Hepatocyte (in vitro differentiated cells): ENCODE data around the gene CFAP77.

Experiments
- EZH2 ChIP-seq: fragments of 200-600 bp; sonication (generic); IDR thresholded peaks from 2 replicates; pipeline ENCODE4 v1.6.1; 2016; ENCODE audit warnings: antibody characterized with exemption, mild to moderate bottlenecking, borderline replicate concordance
- TF ChIP-seq, protein P1 (sequence below): fragments of 200-600 bp; sonication (generic); IDR thresholded peaks from 2 replicates; pipeline ENCODE4 v1.5.1; 2016; ENCODE audit warnings: antibody characterized with exemption, mild to moderate bottlenecking; ENCODE audit not compliant: poor library complexity

DNA sequence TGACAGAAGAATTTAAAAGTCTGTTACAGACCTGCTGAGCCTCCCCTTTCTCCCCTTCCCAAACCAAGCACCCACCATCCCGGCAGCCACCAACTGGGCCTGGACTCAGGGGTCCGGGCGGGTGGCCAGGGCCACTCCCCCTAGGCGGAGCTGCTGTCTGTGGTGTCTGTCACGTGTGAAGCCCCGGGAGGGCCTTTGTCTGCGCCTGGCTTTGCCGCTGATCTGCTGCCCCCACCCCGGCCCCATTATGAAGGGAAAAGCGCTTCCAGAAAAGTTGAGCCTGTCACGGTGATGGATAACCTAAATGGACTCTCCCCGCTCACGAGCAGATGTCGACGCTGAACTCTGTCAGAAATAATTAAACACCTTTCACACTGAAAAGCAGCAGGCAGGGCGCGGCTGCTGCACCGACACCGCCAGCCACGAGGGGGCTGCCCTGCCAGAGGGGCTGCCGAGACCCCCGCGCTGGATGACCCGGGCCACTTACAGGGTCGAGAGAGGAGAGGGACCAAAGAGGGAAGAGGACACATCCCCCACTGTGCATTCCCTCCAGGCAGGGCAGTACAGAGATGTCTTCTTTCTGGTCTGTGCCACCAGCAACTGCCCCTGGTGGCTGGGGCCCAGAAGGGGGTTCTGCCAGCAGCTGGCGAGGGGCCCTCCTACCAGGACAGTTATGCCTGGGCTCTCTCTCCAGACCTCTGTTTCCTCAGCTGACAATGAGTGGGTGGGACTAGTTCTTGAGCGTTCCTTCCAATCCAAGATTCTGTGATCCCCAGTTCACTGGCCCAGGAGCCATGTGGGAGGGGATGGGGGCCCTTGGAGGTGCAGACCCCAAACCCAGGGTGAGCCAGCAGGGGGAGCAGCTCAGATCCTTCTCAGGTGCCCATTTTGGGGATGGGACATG, 136.4 kb downstream of the CFAP77 start:
- TF ChIP-seq, protein P1, sequence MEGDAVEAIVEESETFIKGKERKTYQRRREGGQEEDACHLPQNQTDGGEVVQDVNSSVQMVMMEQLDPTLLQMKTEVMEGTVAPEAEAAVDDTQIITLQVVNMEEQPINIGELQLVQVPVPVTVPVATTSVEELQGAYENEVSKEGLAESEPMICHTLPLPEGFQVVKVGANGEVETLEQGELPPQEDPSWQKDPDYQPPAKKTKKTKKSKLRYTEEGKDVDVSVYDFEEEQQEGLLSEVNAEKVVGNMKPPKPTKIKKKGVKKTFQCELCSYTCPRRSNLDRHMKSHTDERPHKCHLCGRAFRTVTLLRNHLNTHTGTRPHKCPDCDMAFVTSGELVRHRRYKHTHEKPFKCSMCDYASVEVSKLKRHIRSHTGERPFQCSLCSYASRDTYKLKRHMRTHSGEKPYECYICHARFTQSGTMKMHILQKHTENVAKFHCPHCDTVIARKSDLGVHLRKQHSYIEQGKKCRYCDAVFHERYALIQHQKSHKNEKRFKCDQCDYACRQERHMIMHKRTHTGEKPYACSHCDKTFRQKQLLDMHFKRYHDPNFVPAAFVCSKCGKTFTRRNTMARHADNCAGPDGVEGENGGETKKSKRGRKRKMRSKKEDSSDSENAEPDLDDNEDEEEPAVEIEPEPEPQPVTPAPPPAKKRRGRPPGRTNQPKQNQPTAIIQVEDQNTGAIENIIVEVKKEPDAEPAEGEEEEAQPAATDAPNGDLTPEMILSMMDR, result peak; percentile 47
- no peak for TF ChIP-seq EZH2
